Hepatocyte (in vitro differentiated cells): ENCODE results near the gene ARMH3. TPM values are rescaled to one million over a fixed set of nuclear protein-coding genes. Genes with fewer than 3 reads are reported as not detected.
"Not testable (repeated sequence)": the region's sequence is repeated elsewhere in the genome, so short reads cannot be mapped to it uniquely, and the experiment has no call there.

Experiments
- DNase-seq: peaks from one replicate; pipeline ENCODE4 v3.0.0-alpha.2; 2016; ENCODE audit warnings: low spot score
- H2AFZ ChIP-seq: fragments of 200-600 bp; sonication (generic); 2 replicates; pipeline ENCODE4 v1.6.0; 2016; ENCODE audit warnings: antibody characterized with exemption, mild to moderate bottlenecking
- H3K27ac ChIP-seq: fragments of 200-600 bp; sonication (generic); 2 replicates; pipeline ENCODE4 v1.5.1; 2016; ENCODE audit warnings: mild to moderate bottlenecking
- H3K27me3 ChIP-seq: fragments of 200-600 bp; sonication (generic); 2 replicates; pipeline ENCODE4 v1.6.1; 2016
- H3K36me3 ChIP-seq: fragments of 200-600 bp; sonication (generic); replicated peaks from 2 replicates; pipeline ENCODE4 v1.5.1; 2016; ENCODE audit warnings: low read depth; ENCODE audit not compliant: insufficient read depth
- H3K4me1 ChIP-seq: fragments of 200-600 bp; sonication (generic); 2 replicates; pipeline ENCODE4 v1.5.1; 2016; ENCODE audit warnings: mild to moderate bottlenecking, moderate library complexity; ENCODE audit not compliant: insufficient read depth
- H3K4me2 ChIP-seq: fragments of 200-600 bp; sonication (generic); 2 replicates; pipeline ENCODE4 v1.6.0; 2016
- H3K4me3 ChIP-seq: fragments of 200-600 bp; sonication (generic); 2 replicates; pipeline ENCODE4 v1.5.1; 2016; ENCODE audit warnings: mild to moderate bottlenecking
- H3K79me2 ChIP-seq: fragments of 200-600 bp; sonication (generic); 2 replicates; pipeline ENCODE4 v1.6.0; 2017; ENCODE audit warnings: mild to moderate bottlenecking
- H3K9me2 ChIP-seq: fragments of 200-600 bp; sonication (generic); replicated peaks from 2 replicates; pipeline ENCODE4 v1.6.0; 2017; ENCODE audit warnings: mild to moderate bottlenecking; ENCODE audit not compliant: insufficient read depth
- H3K9me3 ChIP-seq: fragments of 200-600 bp; sonication (generic); 2 replicates; pipeline ENCODE4 v1.5.1; 2016; ENCODE audit warnings: low read depth, mild to moderate bottlenecking
- H4K20me1 ChIP-seq: fragments of 200-600 bp; sonication (generic); 2 replicates; pipeline ENCODE4 v1.6.0; 2016; ENCODE audit warnings: mild to moderate bottlenecking; ENCODE audit not compliant: insufficient read depth, poor library complexity, severe bottlenecking
- EZH2 ChIP-seq: fragments of 200-600 bp; sonication (generic); IDR thresholded peaks from 2 replicates; pipeline ENCODE4 v1.6.1; 2016; ENCODE audit warnings: antibody characterized with exemption, mild to moderate bottlenecking, borderline replicate concordance
- EZH2phosphoT487 ChIP-seq: fragments of 200-600 bp; sonication (generic); IDR thresholded peaks from one replicate; pipeline ENCODE4 v1.6.1; 2018; ENCODE audit warnings: antibody characterized with exemption, mild to moderate bottlenecking, low read depth, moderate library complexity; ENCODE audit not compliant: unreplicated experiment, severe bottlenecking
- WGBS: methylation state at CpG from one replicate; pipeline ENCODE4 v1.1.6; 2016; ENCODE audit warnings: low lambda C conversion rate; ENCODE audit errors: missing lambda C conversion rate; 5-methylcytosine and 5-hydroxymethylcytosine counted together
- polyA plus RNA-seq: library from polyadenylated mRNA; unstranded; fragments of >200 nt; fragmentation: Nextera tagmentation; extraction: Ambion mirVana; gene quantifications from 2 replicates; pipeline ENCODE4 v1.2.1, GENCODE V29; 2016
- total RNA-seq: library from RNA; depleted of rRNA; stranded (reverse); fragments of >200 nt; gene quantifications from 2 replicates; pipeline ENCODE4 v1.2.3, GENCODE V29; 2014
- TF ChIP-seq, protein P1 (sequence below): fragments of 200-600 bp; sonication (generic); IDR thresholded peaks from 2 replicates; pipeline ENCODE4 v1.5.1; 2016; ENCODE audit warnings: antibody characterized with exemption, mild to moderate bottlenecking; ENCODE audit not compliant: poor library complexity

Gene ARMH3
- total and polyA plus RNA-seq, 2 experiments from 2014 or later = 10.6 to 15.1 TPM

DNA sequence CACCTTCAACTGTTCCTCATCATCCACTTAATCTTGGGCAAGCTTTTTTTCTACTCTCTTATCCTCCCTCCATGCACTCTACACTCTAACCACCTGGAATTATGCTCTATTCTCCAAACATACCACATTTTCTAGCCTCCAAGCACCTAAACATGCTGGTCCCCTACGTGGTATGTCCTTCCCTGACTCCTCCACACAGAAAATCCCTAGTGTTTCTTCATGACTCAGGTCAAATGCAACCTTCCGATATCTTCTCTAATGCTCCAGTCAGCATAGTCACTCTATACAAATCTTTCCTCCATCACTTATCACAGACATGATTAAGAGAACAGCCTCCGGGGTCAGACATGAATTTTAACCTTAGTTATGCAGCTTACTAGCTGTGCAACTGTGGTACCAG is 68.8 kb downstream of the ARMH3 start:
- Histone ChIP-seq H4K20me1 (no peaks in the 10 kb centered on the region), H3K9me2 (no peaks in the 10 kb centered on the region), H3K4me3 (no peak overlapping the region), H3K27ac (no peak overlapping the region), H3K36me3 (no peaks in the 10 kb centered on the region), H3K79me2 (no peaks in the 10 kb centered on the region), H2AFZ (no peak overlapping the region), H3K9me3 (no peaks in the 10 kb centered on the region), H3K4me2 (no peak overlapping the region), H3K4me1 (no peaks in the 10 kb centered on the region), H3K27me3 (no peaks in the 10 kb centered on the region)
- TF ChIP-seq EZH2phosphoT487 (no peak), EZH2 (no peak)
- TF ChIP-seq, protein P1, sequence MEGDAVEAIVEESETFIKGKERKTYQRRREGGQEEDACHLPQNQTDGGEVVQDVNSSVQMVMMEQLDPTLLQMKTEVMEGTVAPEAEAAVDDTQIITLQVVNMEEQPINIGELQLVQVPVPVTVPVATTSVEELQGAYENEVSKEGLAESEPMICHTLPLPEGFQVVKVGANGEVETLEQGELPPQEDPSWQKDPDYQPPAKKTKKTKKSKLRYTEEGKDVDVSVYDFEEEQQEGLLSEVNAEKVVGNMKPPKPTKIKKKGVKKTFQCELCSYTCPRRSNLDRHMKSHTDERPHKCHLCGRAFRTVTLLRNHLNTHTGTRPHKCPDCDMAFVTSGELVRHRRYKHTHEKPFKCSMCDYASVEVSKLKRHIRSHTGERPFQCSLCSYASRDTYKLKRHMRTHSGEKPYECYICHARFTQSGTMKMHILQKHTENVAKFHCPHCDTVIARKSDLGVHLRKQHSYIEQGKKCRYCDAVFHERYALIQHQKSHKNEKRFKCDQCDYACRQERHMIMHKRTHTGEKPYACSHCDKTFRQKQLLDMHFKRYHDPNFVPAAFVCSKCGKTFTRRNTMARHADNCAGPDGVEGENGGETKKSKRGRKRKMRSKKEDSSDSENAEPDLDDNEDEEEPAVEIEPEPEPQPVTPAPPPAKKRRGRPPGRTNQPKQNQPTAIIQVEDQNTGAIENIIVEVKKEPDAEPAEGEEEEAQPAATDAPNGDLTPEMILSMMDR = no peak
- no peak for DNase-seq
- WGBS = 61% methylated on average over 3 of the region's 3 CpGs

DNA sequence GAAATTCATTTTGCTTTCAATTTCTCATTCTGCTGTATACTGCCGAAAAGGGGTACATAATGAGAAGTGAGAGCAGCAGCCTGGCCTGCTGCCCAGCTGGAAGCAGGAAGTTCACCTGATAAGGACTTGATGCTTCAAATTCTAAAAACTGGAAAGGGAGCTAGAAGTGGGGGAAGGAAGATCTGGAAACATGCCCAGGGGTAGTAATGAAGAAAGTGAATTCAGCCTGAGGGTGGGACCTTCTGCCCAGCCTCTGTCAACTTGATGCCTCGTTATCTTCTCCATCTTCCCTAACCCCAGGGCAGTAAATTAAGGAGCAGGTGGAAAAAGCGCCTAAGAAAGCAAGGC is 69.4 kb downstream of the ARMH3 start:
- Histone ChIP-seq H3K27ac (no peak overlapping the region), H3K4me2 (no peak overlapping the region), H3K36me3 (no peaks in the 10 kb centered on the region), H3K4me1 (no peaks in the 10 kb centered on the region), H4K20me1 (no peaks in the 10 kb centered on the region), H2AFZ (no peak overlapping the region), H3K4me3 (no peak overlapping the region), H3K79me2 (no peaks in the 10 kb centered on the region), H3K27me3 (no peaks in the 10 kb centered on the region), H3K9me3 (no peaks in the 10 kb centered on the region), H3K9me2 (no peaks in the 10 kb centered on the region)
- TF ChIP-seq EZH2phosphoT487 (no peak), EZH2 (no peak)
- TF ChIP-seq, protein P1 = no peak
- 75% methylated on average over 3 of the region's 3 CpGs for WGBS
- DNase-seq = no peak

DNA sequence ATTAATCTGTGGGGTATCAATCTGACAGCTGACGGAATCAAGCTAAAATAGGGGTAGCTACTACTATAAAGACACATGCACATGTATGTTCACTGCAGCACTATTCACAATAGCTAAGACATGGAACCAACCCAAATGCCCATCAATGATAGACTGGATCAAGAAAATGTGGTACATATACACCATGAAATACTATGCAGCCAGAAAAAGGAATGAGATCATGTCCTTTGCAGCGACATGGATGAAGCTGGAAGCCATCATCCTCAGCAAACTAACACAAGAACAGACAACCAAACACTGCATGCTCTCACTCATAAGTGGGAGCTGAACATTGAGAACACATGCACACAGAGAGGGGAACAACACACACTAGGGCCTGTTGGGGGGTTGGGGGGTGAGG is 75.3 kb downstream of the ARMH3 start:
- H3K4me3 ChIP-seq, H3K27me3 ChIP-seq, H3K9me3 ChIP-seq, H2AFZ ChIP-seq, H3K36me3 ChIP-seq, H3K4me1 ChIP-seq, H3K27ac ChIP-seq, DNase-seq, H3K9me2 ChIP-seq, H4K20me1 ChIP-seq, H3K79me2 ChIP-seq, H3K4me2 ChIP-seq: not testable (repeated sequence)
- WGBS = 97% methylated on average over 2 of the region's 2 CpGs

DNA sequence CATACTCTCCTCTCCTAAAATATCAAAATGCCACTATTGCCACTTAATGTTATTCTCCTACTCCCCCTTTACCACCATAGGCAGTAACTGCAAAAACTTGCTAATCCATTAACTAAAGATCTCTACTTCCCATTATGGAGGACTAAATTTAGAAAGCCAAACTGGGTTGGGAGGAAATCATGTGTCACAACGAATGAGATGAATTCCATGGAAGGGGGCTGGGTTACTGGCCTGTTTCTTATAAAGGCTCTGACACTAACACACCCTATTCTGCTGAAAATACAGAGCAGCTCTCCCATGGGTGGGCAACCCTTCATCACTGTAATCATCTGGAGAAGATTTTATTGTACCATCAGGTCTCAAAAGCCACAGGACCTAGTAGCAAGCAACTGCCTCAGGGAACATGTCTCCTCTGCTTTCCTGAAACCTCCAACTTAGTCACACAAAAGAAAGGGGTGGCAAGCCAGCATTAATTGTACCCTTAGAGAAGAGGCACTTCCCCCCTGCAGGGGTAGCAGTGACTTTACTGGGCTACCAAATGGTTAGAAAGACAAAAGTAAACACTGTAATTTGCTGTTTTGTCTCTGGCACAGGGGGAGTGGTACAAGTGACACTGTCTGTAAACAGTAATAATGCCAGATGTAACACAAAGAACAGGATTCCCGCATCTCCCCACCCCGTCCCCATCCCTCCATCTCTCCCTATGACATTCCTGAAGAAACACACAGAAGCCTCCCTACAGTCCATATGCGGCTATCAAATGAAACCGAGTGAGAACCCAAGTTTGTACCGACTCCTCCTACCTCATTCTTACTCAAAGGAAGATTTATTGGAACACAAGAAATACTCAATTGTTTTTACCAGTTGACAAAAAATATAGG is 81.6 kb downstream of the ARMH3 start:
- 61% methylated on average over 6 of the region's 6 CpGs for WGBS
- no peak overlapping the region for H3K4me2 ChIP-seq
- no peak overlapping the region for H3K27ac ChIP-seq

More for the DNA sequence above, 81.6 kb downstream of the ARMH3 start:
- H3K36me3 ChIP-seq = no peaks in the 10 kb centered on the region
- TF ChIP-seq EZH2phosphoT487 (no peak), EZH2 (no peak)
- TF ChIP-seq, protein P1 = no peak
- no peaks in the 10 kb centered on the region for H4K20me1 ChIP-seq
- no peaks in the 10 kb centered on the region for H3K27me3 ChIP-seq
- no peak for DNase-seq
- H3K4me1 ChIP-seq = no peaks in the 10 kb centered on the region
- H3K79me2 ChIP-seq = no peaks in the 10 kb centered on the region
- no peaks in the 10 kb centered on the region for H3K9me3 ChIP-seq
- no peak overlapping the region for H2AFZ ChIP-seq
- no peak overlapping the region for H3K4me3 ChIP-seq
- no peaks in the 10 kb centered on the region for H3K9me2 ChIP-seq
